Mesenchymal stem cell (in vitro differentiated cells and primary cell): Measurements from ENCODE around the gene SLC34A3.

ENCODE experiments used
- DNase-seq: peaks from one replicate; pipeline ENCODE4 v3.0.0-alpha.2; 2013
- H2AFZ ChIP-seq: one replicate; pipeline ENCODE4 v1.6.1; 2013; ENCODE audit warnings: low read depth, mild to moderate bottlenecking, control low read depth, inconsistent platforms, low read length, moderate library complexity
- H2AK5ac ChIP-seq: 2 replicates; pipeline ENCODE4 v1.6.1; 2013; ENCODE audit warnings: low read length, moderate library complexity, mild to moderate bottlenecking, inconsistent platforms; ENCODE audit not compliant: severe bottlenecking
- H2BK120ac ChIP-seq: one replicate; pipeline ENCODE4 v1.6.1; 2013; ENCODE audit warnings: low read depth, mild to moderate bottlenecking, inconsistent platforms, low read length, moderate library complexity
- H2BK12ac ChIP-seq, 2 experiments: one replicate each; pipeline ENCODE4 v1.6.1; 2013; ENCODE audit warnings: inconsistent platforms in 2 of 2, low read length in 2 of 2, mild to moderate bottlenecking in 2 of 2, moderate library complexity in 2 of 2, control low read depth in 1 of 2
- H2BK15ac ChIP-seq: one replicate; pipeline ENCODE4 v1.6.1; 2013; ENCODE audit warnings: mild to moderate bottlenecking, low read depth, inconsistent platforms; ENCODE audit not compliant: poor library complexity, severe bottlenecking
- H2BK5ac ChIP-seq: 2 replicates; pipeline ENCODE4 v1.6.1; 2013; ENCODE audit warnings: low read depth, mild to moderate bottlenecking, low read length, control low read depth, inconsistent platforms; ENCODE audit not compliant: poor library complexity, severe bottlenecking
- H3K14ac ChIP-seq, 2 experiments: one replicate each; pipeline ENCODE4 v1.6.1; 2013; ENCODE audit warnings: inconsistent platforms in 2 of 2, low read length in 2 of 2, control low read depth in 1 of 2, mild to moderate bottlenecking in 1 of 2, moderate library complexity in 1 of 2
- H3K18ac ChIP-seq, 2 experiments: one replicate each; pipeline ENCODE4 v1.6.1; 2013; ENCODE audit warnings: inconsistent platforms in 2 of 2, low read length in 2 of 2, control low read depth in 1 of 2, low read depth in 1 of 2, mild to moderate bottlenecking in 1 of 2
- H3K23ac ChIP-seq, 2 experiments: one replicate each; pipeline ENCODE4 v1.6.1; 2013; ENCODE audit warnings: inconsistent platforms in 2 of 2, low read length in 2 of 2, mild to moderate bottlenecking in 2 of 2, moderate library complexity in 2 of 2, control low read depth in 1 of 2
- H3K27ac ChIP-seq: 2 replicates; pipeline ENCODE4 v1.5.1; 2013; ENCODE audit warnings: mild to moderate bottlenecking, moderate library complexity, low read length, control low read depth, inconsistent platforms; ENCODE audit not compliant: poor library complexity, severe bottlenecking
- H3K27me3 ChIP-seq, 2 experiments: 2 replicates each; pipeline versions ENCODE4 v1.6.1 to v1.7.0; 2013; ENCODE audit warnings: low read length in 2 of 2, mild to moderate bottlenecking in 2 of 2, moderate library complexity in 2 of 2, control low read depth in 1 of 2, inconsistent platforms in 1 of 2; ENCODE audit not compliant: control insufficient read depth in 1 of 2, insufficient read depth in 1 of 2
- H3K36me3 ChIP-seq, 2 experiments: 2 replicates each; pipeline versions ENCODE4 v1.6.1 to v1.7.0; 2013; ENCODE audit warnings: low read length in 2 of 2, control low read depth in 1 of 2, inconsistent platforms in 1 of 2, low read depth in 1 of 2, mild to moderate bottlenecking in 1 of 2; ENCODE audit not compliant: insufficient read depth in 2 of 2, control insufficient read depth in 1 of 2
- H3K4ac ChIP-seq, 2 experiments: one replicate each; pipeline ENCODE4 v1.6.1; 2013; ENCODE audit warnings: inconsistent platforms in 2 of 2, low read length in 2 of 2, mild to moderate bottlenecking in 2 of 2, moderate library complexity in 2 of 2, control low read depth in 1 of 2, low read depth in 1 of 2
- H3K4me1 ChIP-seq: 2 replicates; pipeline ENCODE4 v1.6.1; 2013; ENCODE audit warnings: low read depth, low read length, control low read depth; ENCODE audit not compliant: control insufficient read depth, insufficient read depth
- H3K4me2 ChIP-seq: 2 replicates; pipeline ENCODE4 v1.6.1; 2013; ENCODE audit warnings: low read length, mild to moderate bottlenecking, inconsistent platforms; ENCODE audit not compliant: poor library complexity, severe bottlenecking
- H3K4me3 ChIP-seq, 2 experiments: 2 replicates each; pipeline versions ENCODE4 v1.5.1 to v1.7.0; 2013; ENCODE audit warnings: low read length in 2 of 2, mild to moderate bottlenecking in 2 of 2, control low read depth in 1 of 2, low read depth in 1 of 2; ENCODE audit not compliant: insufficient read depth in 1 of 2
- H3K79me1 ChIP-seq: replicated peaks from 2 replicates; pipeline ENCODE4 v1.6.1; 2013; ENCODE audit warnings: mild to moderate bottlenecking, control low read depth, low read length, inconsistent platforms; ENCODE audit not compliant: poor library complexity, severe bottlenecking
- H3K9ac ChIP-seq: 2 replicates; pipeline ENCODE4 v1.7.0; 2013; ENCODE audit warnings: mild to moderate bottlenecking, low read length, moderate library complexity
- H3K9me3 ChIP-seq: 2 replicates; pipeline ENCODE4 v1.7.0; 2013; ENCODE audit warnings: mild to moderate bottlenecking, low read length; ENCODE audit not compliant: control insufficient read depth
- H4K8ac ChIP-seq: one replicate; pipeline ENCODE4 v1.6.1; 2013; ENCODE audit warnings: inconsistent platforms, mild to moderate bottlenecking, low read length, moderate library complexity
- H4K91ac ChIP-seq: one replicate; pipeline ENCODE4 v1.6.1; 2013; ENCODE audit warnings: mild to moderate bottlenecking, low read length, inconsistent platforms
- WGBS: methylation state at CpG from one replicate; pipeline ENCODE4 v1.1.7; 2013; ENCODE audit warnings: mixed read lengths; 5-methylcytosine and 5-hydroxymethylcytosine counted together

The SLC34A3 gene

GRCh38 chr9:137272241-137273094 lies 41.8 kb downstream of the SLC34A3 start:
- Histone ChIP-seq H2AK5ac (no peak overlapping the region), H3K27ac (no peak overlapping the region), H2BK120ac (peak overlapping the region; percentile 42), H2BK15ac (no peak overlapping the region), H2BK12ac (no peak overlapping the region), H2AFZ (no peak overlapping the region), H3K79me1 (peaks cover 39% of the 10 kb centered on the region), H4K91ac (peak overlapping the region; percentile 57), H3K4ac (peak overlapping the region in 1 of 2 experiments; percentile 59), H3K9me3 (no peaks in the 10 kb centered on the region), H2BK5ac (no peak overlapping the region), H3K4me2 (no peak overlapping the region), H3K4me3 (no peak overlapping the region), H3K14ac (no peak overlapping the region), H3K36me3 (peaks cover 52 to 70% of the 10 kb centered on the region in 2 experiments), H4K8ac (no peak overlapping the region), H3K18ac (peak overlapping the region in 1 of 2 experiments; percentile 51), H3K23ac (no peak overlapping the region), H3K9ac (no peak overlapping the region), H3K27me3 (no peaks in the 10 kb centered on the region), H3K4me1 (peaks cover 43% of the 10 kb centered on the region)
- DNase-seq = no peak
- 94% methylated on average over 39 of the region's 39 CpGs for WGBS

GRCh38 chr9:137273095-137273490 lies 42.4 kb downstream of the SLC34A3 start:
- H3K9ac ChIP-seq = no peak overlapping the region
- no peak overlapping the region for H3K18ac ChIP-seq
- no peak overlapping the region for H2AFZ ChIP-seq
- H4K91ac ChIP-seq = peak overlapping the region; percentile 44
- no peak overlapping the region for H2BK12ac ChIP-seq
- WGBS = 82% methylated on average over 13 of the region's 13 CpGs
- H4K8ac ChIP-seq = no peak overlapping the region
- H3K4me1 ChIP-seq = peaks cover 41% of the 10 kb centered on the region
- no peak for DNase-seq
- no peaks in the 10 kb centered on the region for H3K9me3 ChIP-seq
- H2BK5ac ChIP-seq = no peak overlapping the region
- H2BK120ac ChIP-seq = no peak overlapping the region
- peaks cover 46 to 64% of the 10 kb centered on the region in 2 experiments for H3K36me3 ChIP-seq
- H3K4ac ChIP-seq = no peak overlapping the region
- no peak overlapping the region for H3K27ac ChIP-seq
- H3K79me1 ChIP-seq = peaks cover 34% of the 10 kb centered on the region
- H3K27me3 ChIP-seq = peaks cover 0 to 6% of the 10 kb centered on the region in 2 experiments
- H3K23ac ChIP-seq = no peak overlapping the region
- H3K4me2 ChIP-seq = no peak overlapping the region
- no peak overlapping the region for H3K4me3 ChIP-seq
- H2AK5ac ChIP-seq = no peak overlapping the region
- H2BK15ac ChIP-seq = no peak overlapping the region
- H3K14ac ChIP-seq = no peak overlapping the region

- Histone ChIP-seq H2BK15ac (no peak overlapping the region), H4K8ac (peak overlapping the region; percentile 7)
- WGBS = 92% methylated on average over 15 of the region's 15 CpGs
Measured at GRCh38 chr9:137273611-137274320, 43.1 kb downstream of the SLC34A3 start.

GRCh38 chr9:137275203-137275587 lies 44.5 kb downstream of the SLC34A3 start:
- Histone ChIP-seq H2BK15ac (peak overlapping the region; percentile 73), H3K4me1 (peaks cover 53% of the 10 kb centered on the region), H3K36me3 (peaks cover 27 to 64% of the 10 kb centered on the region in 2 experiments), H3K27me3 (peaks cover 0 to 23% of the 10 kb centered on the region in 2 experiments), H3K23ac (peak overlapping the region in 1 of 2 experiments; percentile 2), H3K4me3 (no peak overlapping the region), H3K9ac (no peak overlapping the region), H3K4me2 (no peak overlapping the region), H3K27ac (no peak overlapping the region), H2AFZ (no peak overlapping the region), H4K8ac (peak overlapping the region; percentile 16), H3K18ac (peak overlapping the region; percentile 13 to 98), H3K79me1 (peaks cover 39% of the 10 kb centered on the region), H2BK120ac (peak overlapping the region; percentile 64), H2AK5ac (no peak overlapping the region), H2BK12ac (peak overlapping the region in 1 of 2 experiments; percentile 97), H3K4ac (peak overlapping the region; percentile 29 to 45), H3K9me3 (no peaks in the 10 kb centered on the region), H2BK5ac (no peak overlapping the region), H3K14ac (no peak overlapping the region), H4K91ac (peak overlapping the region; percentile 99)
- no peak for DNase-seq
- WGBS = 92% methylated on average over 10 of the region's 10 CpGs

More at GRCh38 chr9:137273611-137274320, 43.1 kb downstream of the SLC34A3 start:
- Histone ChIP-seq H3K27me3 (peaks cover 0 to 10% of the 10 kb centered on the region in 2 experiments), H2BK12ac (no peak overlapping the region), H3K14ac (no peak overlapping the region), H2AK5ac (no peak overlapping the region), H3K36me3 (peaks cover 39 to 63% of the 10 kb centered on the region in 2 experiments), H3K18ac (no peak overlapping the region), H4K91ac (peak overlapping the region; percentile 56), H2BK5ac (no peak overlapping the region), H3K4me2 (no peak overlapping the region), H2BK120ac (peak overlapping the region; percentile 21), H3K27ac (no peak overlapping the region), H3K4me3 (no peak overlapping the region), H3K4ac (no peak overlapping the region), H3K4me1 (peaks cover 46% of the 10 kb centered on the region), H3K9ac (no peak overlapping the region), H3K23ac (peak overlapping the region in 1 of 2 experiments; percentile 48), H3K9me3 (no peaks in the 10 kb centered on the region), H2AFZ (no peak overlapping the region), H3K79me1 (peaks cover 33% of the 10 kb centered on the region)
- no peak for DNase-seq
